Embryonic facial prominence (tissue), 1 donor: Measurements from ENCODE around the gene THAP12.

ENCODE experiments used
- DNase-seq: peaks from one replicate; pipeline ENCODE4 v3.0.0-alpha.2; 2016; ENCODE audit errors: extremely low spot score

Gene THAP12

GRCh38 chr11:76307396-76307795 is 73.5 kb downstream of the THAP12 start:
- no peak for DNase-seq

- no peak for DNase-seq
These were observed 77.5 kb downstream of the THAP12 start for GRCh38 chr11:76303399-76303798.

- no peak for DNase-seq
These were observed 77.9 kb downstream of the THAP12 start for GRCh38 chr11:76302996-76303395.
